Measurements from ENCODE around the gene CSE1L.
"Not testable (repeated sequence)": the region's sequence is repeated elsewhere in the genome, so short reads cannot be mapped to it uniquely, and the experiment has no call there.

CSE1L gene

DNA sequence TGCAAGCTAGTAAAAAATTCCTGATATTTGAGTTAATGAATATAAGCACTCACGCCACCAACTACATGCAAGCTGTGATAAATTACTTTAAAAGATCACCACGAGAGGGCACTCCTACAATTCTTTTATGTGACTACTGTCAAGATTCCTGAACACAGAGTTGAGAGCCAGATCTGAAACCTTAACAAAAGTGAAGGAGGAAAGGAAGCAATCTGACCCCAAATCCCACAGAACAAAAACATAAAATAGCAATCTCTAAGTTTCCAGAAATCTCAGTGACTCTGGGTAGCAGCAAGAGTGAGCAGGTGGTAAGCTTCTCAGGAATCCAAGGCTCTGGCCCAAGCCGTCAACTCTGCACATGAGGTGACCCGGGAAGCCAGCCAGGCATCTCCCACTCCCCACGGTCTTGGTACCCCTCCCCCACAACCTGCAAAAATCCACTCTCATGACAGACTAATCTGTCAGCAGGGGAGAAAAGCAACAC lies 86.9 kb downstream of the CSE1L start:
- DNase-seq = no peak

DNA sequence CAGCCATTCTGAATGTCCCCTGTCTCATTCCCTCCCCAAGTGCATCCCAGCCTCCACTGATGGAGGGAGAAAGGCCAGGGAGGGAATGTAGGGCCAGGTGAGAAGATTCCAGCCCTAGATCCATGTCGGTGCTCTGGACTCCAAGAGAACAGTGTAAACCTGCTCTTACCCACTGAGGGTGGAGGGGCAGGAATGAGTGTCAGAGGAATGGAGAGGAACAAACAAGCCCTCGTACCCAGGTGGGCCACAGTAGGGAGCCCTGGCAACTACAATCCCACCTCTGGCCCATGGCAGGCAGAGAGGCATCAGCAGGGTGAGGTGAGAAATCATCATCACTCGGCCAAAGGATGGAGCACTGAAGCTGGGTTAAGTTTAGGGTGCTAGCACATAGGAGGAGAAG lies 87.5 kb downstream of the CSE1L start:
- DNase-seq = no peak

GRCh38 chr20:49134797-49135196 lies 88.7 kb downstream of the CSE1L start:
- DNase-seq = not testable (repeated sequence)

- no peak for DNase-seq
These were observed 90.9 kb downstream of the CSE1L start for GRCh38 chr20:49136817-49137571.

DNA sequence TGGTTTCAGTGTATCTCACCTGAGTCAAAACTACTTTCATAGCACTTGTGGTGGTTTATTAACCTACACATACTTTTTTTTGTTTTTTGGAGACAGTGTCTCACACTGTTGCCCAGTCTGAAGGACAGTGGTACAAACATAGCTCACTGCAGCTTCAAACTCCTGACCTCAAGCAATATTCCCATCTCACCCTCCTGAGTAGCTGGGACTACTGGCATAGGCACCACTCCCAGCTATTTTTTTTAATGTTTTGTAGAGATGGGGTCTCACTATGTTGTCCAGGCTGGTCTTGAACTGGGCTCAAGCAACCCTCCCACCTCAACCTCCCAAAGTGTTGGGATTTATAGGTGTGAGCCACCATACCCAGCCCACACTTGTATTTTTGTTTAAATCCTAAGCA lies 92.3 kb downstream of the CSE1L start:
- DNase-seq = no peak

- no peak for DNase-seq
These were observed 94.3 kb downstream of the CSE1L start for GRCh38 chr20:49140411-49140810.

DNA sequence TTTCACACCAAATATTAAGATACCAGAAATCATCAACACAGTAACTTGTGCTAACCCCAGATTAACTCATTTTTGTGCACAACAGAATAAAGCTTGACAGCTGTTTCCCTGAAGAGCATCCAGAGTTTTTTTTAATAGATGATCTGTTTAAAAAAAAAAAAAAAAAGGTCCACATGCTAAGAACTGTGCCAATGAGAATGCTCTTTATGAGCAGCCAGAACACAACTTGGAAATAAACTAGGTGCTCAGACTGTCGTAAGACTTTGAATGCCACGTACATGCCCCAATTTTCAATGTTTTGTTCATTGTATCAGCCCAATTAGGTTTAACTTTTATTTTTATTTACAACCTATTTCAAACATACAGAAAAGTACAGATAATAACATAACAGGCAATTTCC lies 94.7 kb downstream of the CSE1L start:
- no peak for DNase-seq
